HepG2 (cell line): Measurements from ENCODE around the gene SPACA9. TPM values are rescaled to one million over a fixed set of nuclear protein-coding genes. Genes with fewer than 3 reads are reported as not detected.

Source experiments
- ARHGAP35 ChIP-seq: sonication (generic); formaldehyde crosslinking; IDR thresholded peaks from 2 replicates; pipeline ENCODE4 v1.9.0; 2022; ENCODE audit warnings: mild to moderate bottlenecking, inconsistent platforms, moderate library complexity, missing genetic modification reagents, borderline replicate concordance
- BRF2 ChIP-seq: sonication (generic); formaldehyde crosslinking; IDR thresholded peaks from 2 replicates; pipeline ENCODE4 v1.8.1; 2022; ENCODE audit warnings: mild to moderate bottlenecking, missing genetic modification reagents
- CAMTA2 ChIP-seq: sonication (generic); formaldehyde crosslinking; IDR thresholded peaks from 2 replicates; pipeline ENCODE4 v1.4.0; 2020; ENCODE audit warnings: mild to moderate bottlenecking, missing genetic modification reagents, borderline replicate concordance
- CHCHD3 ChIP-seq: sonication (generic); formaldehyde crosslinking; IDR thresholded peaks from 2 replicates; pipeline ENCODE4 v1.8.0; 2022; ENCODE audit warnings: mild to moderate bottlenecking, missing genetic modification reagents, moderate library complexity
- CREBL2 ChIP-seq: sonication (generic); formaldehyde crosslinking; IDR thresholded peaks from 2 replicates; pipeline ENCODE4 v1.8.1; 2023; ENCODE audit warnings: missing genetic modification reagents, mild to moderate bottlenecking, borderline replicate concordance
- DBP ChIP-seq: sonication (generic); formaldehyde crosslinking; IDR thresholded peaks from 2 replicates; pipeline ENCODE4 v1.4.0; 2020; ENCODE audit warnings: missing genetic modification reagents; ENCODE audit errors: not compliant biosample characterization
- DPF2 ChIP-seq: sonication (generic); formaldehyde crosslinking; IDR thresholded peaks from 2 replicates; pipeline ENCODE4 v1.4.0; 2020; ENCODE audit warnings: mild to moderate bottlenecking, low read depth, missing genetic modification reagents, borderline replicate concordance
- ELF3 ChIP-seq: IDR thresholded peaks from 2 replicates; pipeline ENCODE4 v1.6.1; 2016; ENCODE audit warnings: missing genetic modification reagents, missing compliant biosample characterization
- FOXK1 ChIP-seq: sonication (generic); formaldehyde crosslinking; IDR thresholded peaks from 2 replicates; pipeline ENCODE4 v1.4.0; 2020; ENCODE audit warnings: low read depth, missing genetic modification reagents, borderline replicate concordance
- HDAC1 ChIP-seq: sonication (generic); formaldehyde crosslinking; IDR thresholded peaks from 2 replicates; pipeline ENCODE4 v1.5.1; 2020; ENCODE audit warnings: mild to moderate bottlenecking, missing genetic modification reagents
- KAT7 ChIP-seq: IDR thresholded peaks from 2 replicates; pipeline ENCODE4 v1.6.1; 2018; ENCODE audit warnings: borderline replicate concordance, missing compliant biosample characterization
- KLF12 ChIP-seq: sonication (generic); formaldehyde crosslinking; IDR thresholded peaks from 2 replicates; pipeline ENCODE4 v1.4.0; 2020; ENCODE audit warnings: missing genetic modification reagents, borderline replicate concordance
- KLF6 ChIP-seq: IDR thresholded peaks from 2 replicates; pipeline ENCODE4 v1.8.0; 2016; ENCODE audit warnings: missing biosample characterization, missing genetic modification reagents
- PPARG ChIP-seq: conservative IDR thresholded peaks from 2 replicates; pipeline ENCODE4 v1.6.1; 2016; ENCODE audit warnings: missing biosample characterization, missing genetic modification reagents
- PRMT3 ChIP-seq: sonication (generic); formaldehyde crosslinking; IDR thresholded peaks from 2 replicates; pipeline ENCODE4 v1.8.1; 2022; ENCODE audit warnings: low read depth, mild to moderate bottlenecking, moderate library complexity, missing genetic modification reagents, borderline replicate concordance
- RFXAP ChIP-seq: sonication (generic); formaldehyde crosslinking; IDR thresholded peaks from 2 replicates; pipeline ENCODE4 v1.4.0; 2020; ENCODE audit warnings: missing genetic modification reagents, borderline replicate concordance
- SSRP1 ChIP-seq: IDR thresholded peaks from 2 replicates; pipeline ENCODE4 v1.6.1; 2016; ENCODE audit warnings: control low read depth
- SUZ12 ChIP-seq: fragments of 150-350 bp; IDR thresholded peaks from 2 replicates; pipeline ENCODE4 v1.6.1; 2014; ENCODE audit warnings: low read depth, low read length
- YEATS4 ChIP-seq: sonication (generic); formaldehyde crosslinking; IDR thresholded peaks from 2 replicates; pipeline ENCODE4 v1.4.0; 2020; ENCODE audit warnings: missing genetic modification reagents, borderline replicate concordance
- ZNF431 ChIP-seq: sonication (generic); formaldehyde crosslinking; IDR thresholded peaks from 2 replicates; pipeline ENCODE4 v1.9.0; 2022; ENCODE audit warnings: missing genetic modification reagents, low read depth, mild to moderate bottlenecking, borderline replicate concordance
- ZNF619 ChIP-seq: sonication (generic); formaldehyde crosslinking; IDR thresholded peaks from 2 replicates; pipeline ENCODE4 v1.4.0; 2020; ENCODE audit warnings: mild to moderate bottlenecking, missing genetic modification reagents
- ZNF737 ChIP-seq: sonication (generic); formaldehyde crosslinking; IDR thresholded peaks from 2 replicates; pipeline ENCODE4 v1.5.0; 2020; ENCODE audit warnings: missing genetic modification reagents, mild to moderate bottlenecking, borderline replicate concordance
- ZNF777 ChIP-seq: sonication (generic); formaldehyde crosslinking; IDR thresholded peaks from 2 replicates; pipeline ENCODE4 v1.4.0; 2020; ENCODE audit warnings: missing genetic modification reagents
- ZNF792 ChIP-seq: IDR thresholded peaks from 2 replicates; pipeline ENCODE4 v1.6.1; 2016
- ZNF878 ChIP-seq: sonication (generic); formaldehyde crosslinking; IDR thresholded peaks from 2 replicates; pipeline ENCODE4 v1.8.1; 2023; ENCODE audit warnings: mild to moderate bottlenecking, missing genetic modification reagents, moderate library complexity
- polyA plus RNA-seq, 8 experiments: library from polyadenylated mRNA; depleted of rRNA in 3 of 8; stranded (reverse) in 7 of 8; unstranded in 1 of 8; fragments of >200 nt; fragmentation: Illumina TruSeq in 4 of 8; extraction: Trizol in 4 of 8; gene quantifications; 2 replicates each; pipeline versions ENCODE4 v1.2.1 to v1.2.3, GENCODE V29; 2011 to 2016; ENCODE audit warnings: low read depth in 4 of 8, missing spikeins in 1 of 8, mixed read lengths in 1 of 8; ENCODE audit not compliant: insufficient read depth in 1 of 8
- total RNA-seq, 5 experiments: library from RNA; depleted of rRNA; stranded (reverse); fragments of >200 nt; fragmentation: Illumina TruSeq; extraction: Trizol; gene quantifications; 2 replicates each; pipeline ENCODE4 v1.2.3, GENCODE V29; 2016; ENCODE audit warnings: low read depth in 1 of 5
- TF ChIP-seq, protein P1 (sequence below), 2 experiments: sonication (generic) in 1 of 2; formaldehyde crosslinking in 1 of 2; IDR thresholded peaks; 2 replicates each; pipeline versions ENCODE4 v1.4.0 to v1.6.1; 2018 to 2020; ENCODE audit warnings: missing genetic modification reagents in 2 of 2, borderline replicate concordance in 1 of 2, low read depth in 1 of 2, mild to moderate bottlenecking in 1 of 2, missing biosample characterization in 1 of 2

The SPACA9 gene
- total and polyA plus RNA-seq, 2 of the 13 experiments (the other 11 are each of a cell fraction or from before 2014, with no cell fraction given) = 0.15 to 0.38 TPM

GRCh38 chr9:132877824-132878694 is 639 bp upstream of the SPACA9 start, which contains the start of gene AK8 (continued):
- TF ChIP-seq, protein P1, sequence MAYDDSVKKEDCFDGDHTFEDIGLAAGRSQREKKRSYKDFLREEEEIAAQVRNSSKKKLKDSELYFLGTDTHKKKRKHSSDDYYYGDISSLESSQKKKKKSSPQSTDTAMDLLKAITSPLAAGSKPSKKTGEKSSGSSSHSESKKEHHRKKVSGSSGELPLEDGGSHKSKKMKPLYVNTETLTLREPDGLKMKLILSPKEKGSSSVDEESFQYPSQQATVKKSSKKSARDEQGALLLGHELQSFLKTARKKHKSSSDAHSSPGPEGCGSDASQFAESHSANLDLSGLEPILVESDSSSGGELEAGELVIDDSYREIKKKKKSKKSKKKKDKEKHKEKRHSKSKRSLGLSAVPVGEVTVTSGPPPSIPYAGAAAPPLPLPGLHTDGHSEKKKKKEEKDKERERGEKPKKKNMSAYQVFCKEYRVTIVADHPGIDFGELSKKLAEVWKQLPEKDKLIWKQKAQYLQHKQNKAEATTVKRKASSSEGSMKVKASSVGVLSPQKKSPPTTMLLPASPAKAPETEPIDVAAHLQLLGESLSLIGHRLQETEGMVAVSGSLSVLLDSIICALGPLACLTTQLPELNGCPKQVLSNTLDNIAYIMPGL (CRISPR knock-in tag; IDR thresholded peaks at IDR 0.05; ENCODE audit: borderline replicate concordance in 1 of 2, low read depth in 1 of 2) = peak; percentile 75 to 80; a peak in 3 of 4 replicates
- TF ChIP-seq ZNF431 (no peak), CREBL2 (CRISPR knock-in tag) (0 out of 2 replicates have a peak, but pooled peaks have one; percentile 49), PPARG (CRISPR knock-in tag) (no peak), CHCHD3 (CRISPR knock-in tag) (no peak), ZNF878 (no peak), CAMTA2 (CRISPR knock-in tag) (no peak), ZNF737 (no peak), ZNF619 (0 out of 2 replicates have a peak, but pooled peaks have one; percentile 60), PRMT3 (CRISPR knock-in tag) (no peak), RFXAP (CRISPR knock-in tag) (peak; percentile 44; the same call in 1 of the 2 replicates), ELF3 (CRISPR knock-in tag) (peak; percentile 54), SSRP1 (CRISPR knock-in tag) (no peak), FOXK1 (CRISPR knock-in tag) (peak; percentile 46; the same call in 1 of the 2 replicates), ZNF777 (CRISPR knock-in tag) (peak; percentile 100), DPF2 (CRISPR knock-in tag) (no peak), YEATS4 (CRISPR knock-in tag) (peak; percentile 85), HDAC1 (CRISPR knock-in tag) (peak; percentile 86), SUZ12 (no peak), ARHGAP35 (peak; percentile 62; the same call in 1 of the 2 replicates), DBP (CRISPR knock-in tag) (no peak), KLF12 (CRISPR knock-in tag) (peak; percentile 100), ZNF792 (0 out of 2 replicates have a peak, but pooled peaks have one; percentile 30), BRF2 (CRISPR knock-in tag) (no peak), KAT7 (CRISPR knock-in tag) (peak; percentile 69; the same call in 1 of the 2 replicates), KLF6 (CRISPR knock-in tag) (0 out of 2 replicates have a peak, but pooled peaks have one; percentile 33)
